Liver (tissue), 9 donors: Measurements from ENCODE around the gene UFC1. TPM values are rescaled to one million over a fixed set of nuclear protein-coding genes. Genes with fewer than 3 reads are reported as not detected.

ENCODE experiments used
- DNase-seq: peaks from one replicate; pipeline ENCODE4 v3.0.0-alpha.2; 2017; ENCODE audit warnings: low spot score
- H3K27ac ChIP-seq, 2 donors: one replicate each; pipeline ENCODE4 v1.7.0; 2013; ENCODE audit warnings: inconsistent platforms in 2 of 2, low read length in 2 of 2, control low read depth in 1 of 2, low read depth in 1 of 2, mild to moderate bottlenecking in 1 of 2
- H3K27me3 ChIP-seq, 4 donors: one replicate each; pipeline versions ENCODE4 v1.6.1 to v1.7.0; 2013; ENCODE audit warnings: low read length in 3 of 4, inconsistent platforms in 1 of 4, mild to moderate bottlenecking in 1 of 4, moderate library complexity in 1 of 4; ENCODE audit not compliant: control insufficient read depth in 4 of 4, insufficient read depth in 4 of 4
- H3K36me3 ChIP-seq, 4 donors: one replicate each; pipeline versions ENCODE4 v1.6.1 to v1.7.0; 2013; ENCODE audit warnings: low read length in 3 of 4, mild to moderate bottlenecking in 3 of 4, low read depth in 1 of 4, moderate library complexity in 1 of 4; ENCODE audit not compliant: control insufficient read depth in 4 of 4, insufficient read depth in 3 of 4
- H3K4me1 ChIP-seq, 4 donors: one replicate each; pipeline versions ENCODE4 v1.6.1 to v1.7.0; 2013; ENCODE audit warnings: low read length in 3 of 4, mild to moderate bottlenecking in 3 of 4, moderate library complexity in 1 of 4; ENCODE audit not compliant: control insufficient read depth in 4 of 4, insufficient read depth in 4 of 4
- H3K4me3 ChIP-seq, 3 donors: one replicate each; pipeline versions ENCODE4 v1.6.1 to v1.7.0; 2013; ENCODE audit warnings: low read length in 3 of 3, control low read depth in 1 of 3, low read depth in 1 of 3, mild to moderate bottlenecking in 1 of 3
- H3K9ac ChIP-seq, 2 donors: one replicate each; pipeline ENCODE4 v1.7.0; 2013; ENCODE audit warnings: low read length in 2 of 2, mild to moderate bottlenecking in 2 of 2, moderate library complexity in 2 of 2, control low read depth in 1 of 2, low read depth in 1 of 2
- H3K9me3 ChIP-seq, 4 donors: one replicate each; pipeline versions ENCODE4 v1.6.1 to v1.7.0; 2013; ENCODE audit warnings: low read length in 3 of 4; ENCODE audit not compliant: control insufficient read depth in 4 of 4
- ATF3 ChIP-seq: IDR thresholded peaks from 2 replicates; pipeline ENCODE4 v1.6.1; 2016; ENCODE audit warnings: antibody characterized with exemption
- CTCF ChIP-seq: fragments of 150-350 bp; IDR thresholded peaks from 2 replicates; pipeline ENCODE4 v1.5.1; 2017; ENCODE audit warnings: improper control_type of control experiment, low read depth, low read length; ENCODE audit not compliant: missing input control
- EGR1 ChIP-seq, 2 donors: IDR thresholded peaks; 2 replicates each; pipeline ENCODE4 v1.6.1; 2016 to 2018; ENCODE audit warnings: antibody characterized with exemption in 2 of 2, low read depth in 2 of 2
- FOXA1 ChIP-seq: IDR thresholded peaks from 2 replicates; pipeline ENCODE4 v1.6.1; 2016; ENCODE audit warnings: antibody characterized with exemption
- FOXA2 ChIP-seq: IDR thresholded peaks from 2 replicates; pipeline ENCODE4 v1.6.1; 2016; ENCODE audit warnings: antibody characterized with exemption
- GABPA ChIP-seq, 2 donors: IDR thresholded peaks in 1 of 2; conservative IDR thresholded peaks in 1 of 2; 2 replicates each; pipeline ENCODE4 v1.6.1; 2016; ENCODE audit warnings: antibody characterized with exemption in 2 of 2, mild to moderate bottlenecking in 1 of 2, moderate library complexity in 1 of 2
- HNF4A ChIP-seq, 2 donors: conservative IDR thresholded peaks; 2 replicates each; pipeline ENCODE4 v1.6.1; 2016; ENCODE audit warnings: antibody characterized with exemption in 2 of 2, mild to moderate bottlenecking in 2 of 2
- HNF4G ChIP-seq: IDR thresholded peaks from 2 replicates; pipeline ENCODE4 v1.6.1; 2016; ENCODE audit warnings: antibody characterized with exemption
- JUND ChIP-seq, 2 donors: IDR thresholded peaks; 2 replicates each; pipeline ENCODE4 v1.6.1; 2016; ENCODE audit warnings: antibody characterized with exemption in 2 of 2
- MAX ChIP-seq: IDR thresholded peaks from 2 replicates; pipeline ENCODE4 v1.6.1; 2016; ENCODE audit warnings: antibody characterized with exemption
- NR2F2 ChIP-seq: IDR thresholded peaks from 2 replicates; pipeline ENCODE4 v1.6.1; 2016; ENCODE audit warnings: antibody characterized with exemption
- RAD21 ChIP-seq, 2 donors: IDR thresholded peaks; 2 replicates each; pipeline ENCODE4 v1.6.1; 2016; ENCODE audit warnings: antibody characterized with exemption in 2 of 2, mild to moderate bottlenecking in 2 of 2
- REST ChIP-seq: IDR thresholded peaks from 2 replicates; pipeline ENCODE4 v1.6.1; 2016; ENCODE audit warnings: antibody characterized with exemption, mild to moderate bottlenecking
- RXRA ChIP-seq, 2 donors: IDR thresholded peaks; 2 replicates each; pipeline ENCODE4 v1.6.1; 2017 to 2018; ENCODE audit warnings: antibody characterized with exemption in 2 of 2, mild to moderate bottlenecking in 1 of 2
- SP1 ChIP-seq: IDR thresholded peaks from 2 replicates; pipeline ENCODE4 v1.6.1; 2018; ENCODE audit warnings: antibody characterized with exemption, mild to moderate bottlenecking
- TAF1 ChIP-seq: conservative IDR thresholded peaks from 2 replicates; pipeline ENCODE4 v1.6.1; 2016; ENCODE audit warnings: antibody characterized with exemption, mild to moderate bottlenecking
- YY1 ChIP-seq: IDR thresholded peaks from 2 replicates; pipeline ENCODE4 v1.6.1; 2016; ENCODE audit warnings: antibody characterized with exemption, mild to moderate bottlenecking
- ZBTB33 ChIP-seq: IDR thresholded peaks from 2 replicates; pipeline ENCODE4 v1.6.1; 2016; ENCODE audit warnings: antibody characterized with exemption
- WGBS: extraction: QIAGEN DNeasy Blood & Tissue Kit; methylation state at CpG from one replicate; pipeline ENCODE4 v1.1.7; 2013; 5-methylcytosine and 5-hydroxymethylcytosine counted together
- polyA plus RNA-seq, 2 donors: library from polyadenylated mRNA; stranded (reverse) in 1 of 2; unstranded in 1 of 2; fragments of 200-250 nt in 1 of 2; fragments of >200 nt in 1 of 2; fragmentation: Nextera tagmentation in 1 of 2; extraction: Ambion mirVana in 1 of 2; gene quantifications; one replicate each; pipeline versions ENCODE4 v1.2.1 to v1.2.3, GENCODE V29; 2013 to 2015
- total RNA-seq, 2 donors: library from RNA; depleted of rRNA; stranded (reverse); fragments of >200 nt; gene quantifications; one replicate each; pipeline ENCODE4 v1.2.3, GENCODE V29; 2014
- donor health status: healthy.
- donor health status: healthy.
- donor health status: healthy.
- donor health status: healthy.
- donor health status: healthy.

UFC1 gene
- total and polyA plus RNA-seq, 4 donors, result 34.2 to 47.5 (median 43.3) TPM

- Histone ChIP-seq H3K27me3 (no peaks in the 10 kb centered on the region), H3K4me3 (no peak overlapping the region), H3K9ac (no peak overlapping the region), H3K36me3 (peaks cover 2 to 46% (median 31%) of the 10 kb centered on the region in 4 donors), H3K4me1 (peaks cover 4 to 28% (median 22%) of the 10 kb centered on the region in 4 donors), H3K27ac (no peak overlapping the region), H3K9me3 (no peaks in the 10 kb centered on the region)
- TF ChIP-seq FOXA2, result no peak
- TF ChIP-seq RXRA (IDR thresholded peaks at IDR 0.05), result no peak
- TF ChIP-seq HNF4G, result no peak
- no peak for TF ChIP-seq YY1
- no peak for TF ChIP-seq TAF1
- no peak for TF ChIP-seq HNF4A (conservative IDR thresholded peaks at IDR 0.05)
- TF ChIP-seq JUND (IDR thresholded peaks at IDR 0.05), result no peak
- TF ChIP-seq SP1, result no peak
- 73% methylated on average over 5 of the region's 5 CpGs for WGBS
- DNase-seq, result no peak
Observed at GRCh38 chr1:161171191-161171590, 17.4 kb downstream of the UFC1 start.

GRCh38 chr1:161171696-161172095, 17.9 kb downstream of the UFC1 start:
- DNase-seq, result no peak
- no peaks in the 10 kb centered on the region for H3K9me3 ChIP-seq
- WGBS, result 88% methylated on average over 12 of the region's 12 CpGs
- no peak for TF ChIP-seq ATF3
- TF ChIP-seq HNF4A (conservative IDR thresholded peaks at IDR 0.05), result no peak
- no peak for TF ChIP-seq MAX
- no peak for TF ChIP-seq FOXA1
- no peak for TF ChIP-seq NR2F2
- TF ChIP-seq FOXA2, result no peak
- no peak for TF ChIP-seq EGR1 (IDR thresholded peaks at IDR 0.05; ENCODE audit: low read depth in 2 of 2)
- TF ChIP-seq JUND (IDR thresholded peaks at IDR 0.05), result no peak
- TF ChIP-seq HNF4G, result no peak
- TF ChIP-seq SP1, result no peak
- no peak for TF ChIP-seq TAF1
- no peak for TF ChIP-seq ZBTB33
- TF ChIP-seq CTCF, result no peak
- TF ChIP-seq GABPA (IDR thresholded peaks at IDR 0.05 in 1 of 2, conservative IDR thresholded peaks at IDR 0.05 in 1 of 2), result no peak
- no peak for TF ChIP-seq YY1
- TF ChIP-seq RXRA (IDR thresholded peaks at IDR 0.05), result no peak
- TF ChIP-seq REST, result no peak
- no peak for TF ChIP-seq RAD21 (IDR thresholded peaks at IDR 0.05)
- peaks cover 4 to 28% (median 24%) of the 10 kb centered on the region in 4 donors for H3K4me1 ChIP-seq
- H3K27ac ChIP-seq, result no peak overlapping the region
- H3K9ac ChIP-seq, result no peak overlapping the region
- no peaks in the 10 kb centered on the region for H3K27me3 ChIP-seq
- H3K36me3 ChIP-seq, result peaks cover 2 to 46% (median 31%) of the 10 kb centered on the region in 4 donors
- H3K4me3 ChIP-seq, result no peak overlapping the region
